ENCODE results near the gene RBFOX1. TPM values are rescaled to one million over a fixed set of nuclear protein-coding genes. Genes with fewer than 3 reads are reported as not detected.

Gene RBFOX1
- total and polyA plus RNA-seq, 4 donors: 47.4 to 169 (median 118) TPM

DNA sequence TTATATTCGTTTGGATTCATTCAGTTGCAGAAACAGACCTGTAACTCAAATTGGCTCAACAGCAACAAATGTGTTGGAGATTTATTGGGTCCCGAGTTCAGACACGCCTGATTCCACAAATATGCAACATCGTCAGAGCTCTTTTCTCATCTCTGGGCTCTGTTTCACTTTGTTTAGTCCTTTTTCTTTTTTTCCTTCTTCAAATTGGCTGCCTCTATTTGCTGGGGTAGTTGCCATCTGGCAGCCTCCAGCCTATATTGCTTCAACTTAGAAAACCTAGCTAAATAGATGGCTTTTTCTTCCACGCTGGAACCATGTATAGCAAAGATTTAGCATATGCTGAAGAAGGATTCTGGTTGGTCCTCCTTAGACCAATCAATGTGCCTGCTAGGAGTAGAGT, 398.5 kb downstream of the RBFOX1 start:
- no peaks in the 10 kb centered on the region for H3K4me1 ChIP-seq (ENCODE audit: control insufficient read depth, insufficient read depth, low read length)
- no peaks in the 10 kb centered on the region for H3K36me3 ChIP-seq (ENCODE audit: control insufficient read depth, insufficient read depth, low read length)
- H3K9me3 ChIP-seq (ENCODE audit: control insufficient read depth, insufficient read depth, low read length): no peaks in the 10 kb centered on the region
- no peaks in the 10 kb centered on the region for H3K27me3 ChIP-seq (ENCODE audit: control insufficient read depth, insufficient read depth, low read length)
- 31% methylated on average over 2 of the region's 5 CpGs for WGBS (ENCODE audit: insufficient coverage)
- H3K4me3 ChIP-seq (ENCODE audit: low read depth, low read length): no peak overlapping the region
- no peak overlapping the region for H3K27ac ChIP-seq (ENCODE audit: low read depth, low read length)
- peak in 1 of 6 donors; percentile 87 for DNase-seq (ENCODE audit: low read depth in 4 of 6, low spot score in 6 of 6)

DNA sequence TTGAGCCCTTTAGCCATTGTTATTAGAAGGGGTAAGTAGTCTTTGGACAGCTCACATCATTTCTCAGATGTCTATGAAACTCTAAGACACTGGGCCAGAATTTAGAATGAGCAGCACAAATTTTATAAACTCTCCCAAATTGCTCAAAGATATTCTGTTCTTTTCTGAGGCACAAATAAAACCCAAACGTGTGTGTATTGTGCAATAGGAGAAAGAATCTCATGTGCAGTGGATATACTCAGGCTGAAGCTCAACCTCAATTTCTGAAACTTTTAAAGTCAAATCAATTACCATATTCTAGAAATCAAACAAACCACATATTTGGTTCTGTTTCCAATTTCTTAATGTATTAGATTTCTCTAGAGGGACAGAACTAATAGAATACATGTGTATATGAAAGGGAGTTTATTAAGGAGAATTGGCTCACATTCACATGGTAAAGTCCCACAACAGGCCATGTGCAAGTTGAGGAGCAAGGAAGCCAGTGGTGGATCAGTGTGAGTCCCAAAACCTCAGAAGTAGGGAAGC, 403.6 kb downstream of the RBFOX1 start:
- no CpG with 5 or more reads among the region's 1 CpG for WGBS (ENCODE audit: insufficient coverage)

DNA sequence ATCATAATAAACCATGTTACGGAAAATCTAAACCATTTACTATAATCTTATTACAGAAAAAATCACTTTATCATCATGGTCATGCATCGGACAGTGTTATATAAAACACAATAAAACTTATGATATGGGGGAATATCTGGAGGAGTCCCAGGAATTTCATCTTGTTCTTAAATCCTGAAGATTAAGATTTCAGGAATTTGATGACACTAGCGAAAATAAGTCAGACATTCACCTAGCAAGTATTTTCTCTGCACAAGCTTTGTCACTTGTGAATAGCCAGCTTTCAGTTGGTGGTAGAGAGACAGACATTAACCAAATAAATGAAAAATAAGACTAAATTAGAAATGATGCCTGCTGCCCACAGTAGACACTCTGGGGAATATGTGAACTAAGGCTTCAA, 410.0 kb downstream of the RBFOX1 start:
- no peak overlapping the region for H3K4me3 ChIP-seq (ENCODE audit: low read depth, low read length)
- H3K27me3 ChIP-seq (ENCODE audit: control insufficient read depth, insufficient read depth, low read length): no peaks in the 10 kb centered on the region
- no peak overlapping the region for H3K27ac ChIP-seq (ENCODE audit: low read depth, low read length)
- DNase-seq (ENCODE audit: low read depth in 4 of 6, low spot score in 6 of 6): no peak
- H3K4me1 ChIP-seq (ENCODE audit: control insufficient read depth, insufficient read depth, low read length): peaks cover 7% of the 10 kb centered on the region
- no peaks in the 10 kb centered on the region for H3K9me3 ChIP-seq (ENCODE audit: control insufficient read depth, insufficient read depth, low read length)
- no CpG with 5 or more reads among the region's 3 CpGs for WGBS (ENCODE audit: insufficient coverage)
- no peaks in the 10 kb centered on the region for H3K36me3 ChIP-seq (ENCODE audit: control insufficient read depth, insufficient read depth, low read length)

More for the DNA sequence above, 403.6 kb downstream of the RBFOX1 start:
- Histone ChIP-seq H3K27ac (ENCODE audit: low read depth, low read length) (no peak overlapping the region), H3K27me3 (ENCODE audit: control insufficient read depth, insufficient read depth, low read length) (no peaks in the 10 kb centered on the region), H3K4me3 (ENCODE audit: low read depth, low read length) (no peak overlapping the region), H3K9me3 (ENCODE audit: control insufficient read depth, insufficient read depth, low read length) (no peaks in the 10 kb centered on the region), H3K36me3 (ENCODE audit: control insufficient read depth, insufficient read depth, low read length) (no peaks in the 10 kb centered on the region), H3K4me1 (ENCODE audit: control insufficient read depth, insufficient read depth, low read length) (no peaks in the 10 kb centered on the region)
- DNase-seq (ENCODE audit: low read depth in 4 of 6, low spot score in 6 of 6): no peak

DNA sequence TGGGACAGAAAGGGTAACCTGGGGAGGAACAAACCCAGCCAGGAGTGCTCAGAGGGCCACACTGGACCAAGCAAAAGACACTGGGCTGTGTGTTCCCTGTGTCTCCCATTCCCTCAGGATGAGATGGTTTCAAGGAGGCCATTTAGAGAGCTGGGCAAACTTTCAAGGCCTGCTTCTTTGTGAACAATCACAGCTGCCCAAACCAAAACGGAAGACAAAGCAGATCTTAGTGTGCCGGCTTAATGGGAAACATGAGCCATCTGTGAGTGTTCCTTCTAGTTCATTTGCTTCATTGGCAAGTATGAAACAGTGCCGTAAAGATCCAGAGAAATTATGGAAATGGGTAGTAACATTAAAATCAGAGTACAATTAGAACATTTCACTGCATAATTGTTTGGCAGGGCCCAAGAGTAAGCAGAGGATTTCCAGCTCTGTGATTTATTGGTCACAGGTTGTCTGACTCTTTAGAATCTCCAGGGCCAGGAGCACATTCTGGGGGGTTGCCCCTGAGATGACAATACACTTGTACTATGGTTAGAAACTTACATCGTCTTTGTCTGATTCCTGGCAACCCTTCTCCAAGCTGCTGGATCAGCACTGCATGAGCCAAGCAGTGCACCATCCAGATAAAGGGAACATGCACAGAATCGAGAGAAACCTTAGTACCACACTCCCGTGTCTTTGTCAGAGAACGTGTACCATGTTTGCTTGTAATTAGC, 412.1 kb downstream of the RBFOX1 start:
- H3K36me3 ChIP-seq (ENCODE audit: control insufficient read depth, insufficient read depth, low read length): no peaks in the 10 kb centered on the region
- WGBS (ENCODE audit: insufficient coverage): 39% methylated on average over 3 of the region's 7 CpGs
- no peaks in the 10 kb centered on the region for H3K9me3 ChIP-seq (ENCODE audit: control insufficient read depth, insufficient read depth, low read length)
- no peaks in the 10 kb centered on the region for H3K27me3 ChIP-seq (ENCODE audit: control insufficient read depth, insufficient read depth, low read length)
- H3K4me1 ChIP-seq (ENCODE audit: control insufficient read depth, insufficient read depth, low read length): peaks cover 7% of the 10 kb centered on the region
- peak; percentile 33 to 95 (median 44) for DNase-seq (ENCODE audit: low read depth in 4 of 6, low spot score in 6 of 6)
- H3K4me3 ChIP-seq (ENCODE audit: low read depth, low read length): no peak overlapping the region
- peak overlapping the region; percentile 16 for H3K27ac ChIP-seq (ENCODE audit: low read depth, low read length)

DNA sequence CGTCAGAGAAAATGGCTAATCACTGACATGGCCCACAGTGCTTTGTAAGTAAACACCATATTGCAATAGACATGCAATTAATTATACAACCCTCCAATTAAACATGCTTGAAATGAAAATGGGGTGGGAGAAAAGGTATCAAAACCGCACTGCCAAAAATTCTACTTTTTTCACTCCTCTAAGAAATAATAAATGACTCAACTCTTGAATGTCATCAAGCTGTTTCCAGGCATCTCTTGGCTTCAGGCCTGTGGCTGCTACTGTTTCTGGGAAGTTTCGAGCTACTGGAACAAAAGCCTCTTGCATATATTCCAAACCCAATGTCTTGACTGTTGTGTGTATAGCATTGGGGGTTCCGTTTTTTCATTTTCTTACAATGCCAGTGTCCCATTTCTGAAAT, 412.6 kb downstream of the RBFOX1 start:
- H3K27ac ChIP-seq (ENCODE audit: low read depth, low read length): no peak overlapping the region
- no CpG with 5 or more reads among the region's 4 CpGs for whole genome bisulfite sequencing (ENCODE audit: insufficient coverage)
- peak in 3 of 6 donors; percentile 26 to 90 (median 29) for DNase-seq (ENCODE audit: low read depth in 4 of 6, low spot score in 6 of 6)
- H3K4me3 ChIP-seq (ENCODE audit: low read depth, low read length): no peak overlapping the region
- no peaks in the 10 kb centered on the region for H3K36me3 ChIP-seq (ENCODE audit: control insufficient read depth, insufficient read depth, low read length)
- H3K9me3 ChIP-seq (ENCODE audit: control insufficient read depth, insufficient read depth, low read length): no peaks in the 10 kb centered on the region
- no peaks in the 10 kb centered on the region for H3K27me3 ChIP-seq (ENCODE audit: control insufficient read depth, insufficient read depth, low read length)
- peaks cover 7% of the 10 kb centered on the region for H3K4me1 ChIP-seq (ENCODE audit: control insufficient read depth, insufficient read depth, low read length)

DNA sequence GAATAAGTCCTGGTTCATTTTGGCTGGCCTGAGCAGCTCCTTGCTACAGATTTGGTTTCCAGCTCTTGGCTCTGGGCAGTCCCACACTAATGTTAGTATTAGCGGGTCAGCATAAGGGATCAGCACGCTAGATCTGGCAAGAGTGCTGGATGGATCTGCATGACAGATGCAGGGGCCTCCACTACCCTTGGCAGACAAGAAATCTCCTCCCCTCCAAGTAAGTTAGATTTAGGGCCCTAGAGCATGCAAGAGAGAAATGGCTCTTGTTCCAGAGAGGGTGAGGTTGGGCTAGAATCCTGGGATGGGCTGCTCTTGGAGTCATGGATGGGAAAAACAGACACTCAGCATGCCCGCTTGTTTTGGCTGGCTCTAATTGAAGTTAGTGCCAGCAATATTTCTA, 414.3 kb downstream of the RBFOX1 start:
- 83% methylated on average over 1 of the region's 3 CpGs for whole genome bisulfite sequencing (ENCODE audit: insufficient coverage)
- H3K9me3 ChIP-seq (ENCODE audit: control insufficient read depth, insufficient read depth, low read length): no peaks in the 10 kb centered on the region
- H3K27me3 ChIP-seq (ENCODE audit: control insufficient read depth, insufficient read depth, low read length): no peaks in the 10 kb centered on the region
- H3K36me3 ChIP-seq (ENCODE audit: control insufficient read depth, insufficient read depth, low read length): no peaks in the 10 kb centered on the region
- no peak overlapping the region for H3K27ac ChIP-seq (ENCODE audit: low read depth, low read length)
- H3K4me3 ChIP-seq (ENCODE audit: low read depth, low read length): no peak overlapping the region
- peak in 2 of 6 donors; percentile 60 to 68 for DNase-seq (ENCODE audit: low read depth in 4 of 6, low spot score in 6 of 6)
- peaks cover 7% of the 10 kb centered on the region for H3K4me1 ChIP-seq (ENCODE audit: control insufficient read depth, insufficient read depth, low read length)

DNA sequence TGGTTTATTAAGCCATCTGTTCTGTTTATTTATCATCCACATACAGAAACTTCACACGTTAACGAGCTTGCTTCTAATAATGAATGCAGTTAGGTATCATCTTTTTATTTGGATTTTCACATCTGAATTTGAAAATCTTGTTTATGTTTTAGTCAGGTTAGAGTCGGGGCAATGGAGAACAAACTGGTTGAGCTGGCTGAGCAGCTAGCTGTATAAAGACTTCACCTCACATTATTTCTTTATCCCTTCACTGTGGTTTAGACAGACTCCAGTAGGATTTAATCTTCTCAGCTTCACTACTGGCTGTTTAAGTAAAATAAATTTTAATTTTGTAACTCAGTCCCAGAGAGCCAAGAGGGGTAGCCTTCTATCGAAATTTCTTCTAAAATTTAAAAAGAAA, 415.9 kb downstream of the RBFOX1 start:
- no CpG with 5 or more reads among the region's 4 CpGs for WGBS (ENCODE audit: insufficient coverage)
- peaks cover 7% of the 10 kb centered on the region for H3K4me1 ChIP-seq (ENCODE audit: control insufficient read depth, insufficient read depth, low read length)
- peak in 1 of 6 donors; percentile 39 for DNase-seq (ENCODE audit: low read depth in 4 of 6, low spot score in 6 of 6)

DNA sequence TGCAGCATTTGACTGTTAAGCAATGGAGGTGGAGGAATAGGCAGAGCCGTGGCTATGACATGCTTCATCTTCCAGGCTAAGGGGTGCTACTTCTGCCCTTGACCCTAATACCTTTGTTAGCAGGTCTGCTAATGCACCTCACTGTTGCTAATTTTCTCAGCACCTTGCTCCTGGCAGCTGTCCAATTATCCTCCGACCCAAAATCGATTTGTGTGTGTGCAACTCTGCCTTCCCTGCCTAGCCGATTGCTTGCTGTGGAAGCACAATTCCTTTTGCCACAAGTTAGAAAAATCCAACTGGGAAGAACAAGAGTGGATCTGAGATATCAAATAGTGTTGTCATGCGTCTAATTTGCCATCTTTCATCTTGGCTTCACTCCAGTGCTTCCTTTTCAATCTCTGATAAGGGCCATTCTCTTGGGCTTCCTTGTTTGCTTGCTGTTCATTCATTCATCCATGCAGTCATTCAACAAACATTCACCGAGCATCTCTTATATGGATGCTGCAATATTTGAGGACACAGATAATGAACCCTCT, 422.8 kb downstream of the RBFOX1 start:
- no peak overlapping the region for H3K27ac ChIP-seq (ENCODE audit: low read depth, low read length)
- H3K36me3 ChIP-seq (ENCODE audit: control insufficient read depth, insufficient read depth, low read length): no peaks in the 10 kb centered on the region
- 79% methylated on average over 5 of the region's 6 CpGs for WGBS (ENCODE audit: insufficient coverage)
- DNase-seq (ENCODE audit: low read depth in 4 of 6, low spot score in 6 of 6): peak in 1 of 6 donors; percentile 53
- no peaks in the 10 kb centered on the region for H3K27me3 ChIP-seq (ENCODE audit: control insufficient read depth, insufficient read depth, low read length)
- no peak overlapping the region for H3K4me3 ChIP-seq (ENCODE audit: low read depth, low read length)
- no peaks in the 10 kb centered on the region for H3K9me3 ChIP-seq (ENCODE audit: control insufficient read depth, insufficient read depth, low read length)
- no peaks in the 10 kb centered on the region for H3K4me1 ChIP-seq (ENCODE audit: control insufficient read depth, insufficient read depth, low read length)

More for the DNA sequence above, 415.9 kb downstream of the RBFOX1 start:
- no peaks in the 10 kb centered on the region for H3K27me3 ChIP-seq (ENCODE audit: control insufficient read depth, insufficient read depth, low read length)
- H3K36me3 ChIP-seq (ENCODE audit: control insufficient read depth, insufficient read depth, low read length): no peaks in the 10 kb centered on the region
- H3K27ac ChIP-seq (ENCODE audit: low read depth, low read length): no peak overlapping the region
- H3K4me3 ChIP-seq (ENCODE audit: low read depth, low read length): no peak overlapping the region
- no peaks in the 10 kb centered on the region for H3K9me3 ChIP-seq (ENCODE audit: control insufficient read depth, insufficient read depth, low read length)
